Liver (tissue), 9 donors: ENCODE measurements around the gene THBS2. TPM values are rescaled to one million over a fixed set of nuclear protein-coding genes. Genes with fewer than 3 reads are reported as not detected.
"Not testable (repeated sequence)": the region's sequence is repeated elsewhere in the genome, so short reads cannot be mapped to it uniquely, and the experiment has no call there.

ENCODE experiments used
- DNase-seq: peaks from one replicate; pipeline ENCODE4 v3.0.0-alpha.2; 2017; ENCODE audit warnings: low spot score
- H3K27ac ChIP-seq, 2 donors: one replicate each; pipeline ENCODE4 v1.7.0; 2013; ENCODE audit warnings: inconsistent platforms in 2 of 2, low read length in 2 of 2, control low read depth in 1 of 2, low read depth in 1 of 2, mild to moderate bottlenecking in 1 of 2
- H3K27me3 ChIP-seq, 4 donors: one replicate each; pipeline versions ENCODE4 v1.6.1 to v1.7.0; 2013; ENCODE audit warnings: low read length in 3 of 4, inconsistent platforms in 1 of 4, mild to moderate bottlenecking in 1 of 4, moderate library complexity in 1 of 4; ENCODE audit not compliant: control insufficient read depth in 4 of 4, insufficient read depth in 4 of 4
- H3K36me3 ChIP-seq, 4 donors: one replicate each; pipeline versions ENCODE4 v1.6.1 to v1.7.0; 2013; ENCODE audit warnings: low read length in 3 of 4, mild to moderate bottlenecking in 3 of 4, low read depth in 1 of 4, moderate library complexity in 1 of 4; ENCODE audit not compliant: control insufficient read depth in 4 of 4, insufficient read depth in 3 of 4
- H3K4me1 ChIP-seq, 4 donors: one replicate each; pipeline versions ENCODE4 v1.6.1 to v1.7.0; 2013; ENCODE audit warnings: low read length in 3 of 4, mild to moderate bottlenecking in 3 of 4, moderate library complexity in 1 of 4; ENCODE audit not compliant: control insufficient read depth in 4 of 4, insufficient read depth in 4 of 4
- H3K4me3 ChIP-seq, 3 donors: one replicate each; pipeline versions ENCODE4 v1.6.1 to v1.7.0; 2013; ENCODE audit warnings: low read length in 3 of 3, control low read depth in 1 of 3, low read depth in 1 of 3, mild to moderate bottlenecking in 1 of 3
- H3K9ac ChIP-seq, 2 donors: one replicate each; pipeline ENCODE4 v1.7.0; 2013; ENCODE audit warnings: low read length in 2 of 2, mild to moderate bottlenecking in 2 of 2, moderate library complexity in 2 of 2, control low read depth in 1 of 2, low read depth in 1 of 2
- H3K9me3 ChIP-seq, 4 donors: one replicate each; pipeline versions ENCODE4 v1.6.1 to v1.7.0; 2013; ENCODE audit warnings: low read length in 3 of 4; ENCODE audit not compliant: control insufficient read depth in 4 of 4
- EGR1 ChIP-seq, 2 donors: IDR thresholded peaks; 2 replicates each; pipeline ENCODE4 v1.6.1; 2016 to 2018; ENCODE audit warnings: antibody characterized with exemption in 2 of 2, low read depth in 2 of 2
- FOXA1 ChIP-seq: IDR thresholded peaks from 2 replicates; pipeline ENCODE4 v1.6.1; 2016; ENCODE audit warnings: antibody characterized with exemption
- FOXA2 ChIP-seq: IDR thresholded peaks from 2 replicates; pipeline ENCODE4 v1.6.1; 2016; ENCODE audit warnings: antibody characterized with exemption
- GABPA ChIP-seq, 2 donors: IDR thresholded peaks in 1 of 2; conservative IDR thresholded peaks in 1 of 2; 2 replicates each; pipeline ENCODE4 v1.6.1; 2016; ENCODE audit warnings: antibody characterized with exemption in 2 of 2, mild to moderate bottlenecking in 1 of 2, moderate library complexity in 1 of 2
- HNF4A ChIP-seq, 2 donors: conservative IDR thresholded peaks; 2 replicates each; pipeline ENCODE4 v1.6.1; 2016; ENCODE audit warnings: antibody characterized with exemption in 2 of 2, mild to moderate bottlenecking in 2 of 2
- HNF4G ChIP-seq: IDR thresholded peaks from 2 replicates; pipeline ENCODE4 v1.6.1; 2016; ENCODE audit warnings: antibody characterized with exemption
- JUND ChIP-seq, 2 donors: IDR thresholded peaks; 2 replicates each; pipeline ENCODE4 v1.6.1; 2016; ENCODE audit warnings: antibody characterized with exemption in 2 of 2
- NR2F2 ChIP-seq: IDR thresholded peaks from 2 replicates; pipeline ENCODE4 v1.6.1; 2016; ENCODE audit warnings: antibody characterized with exemption
- RAD21 ChIP-seq, 2 donors: IDR thresholded peaks; 2 replicates each; pipeline ENCODE4 v1.6.1; 2016; ENCODE audit warnings: antibody characterized with exemption in 2 of 2, mild to moderate bottlenecking in 2 of 2
- RXRA ChIP-seq, 2 donors: IDR thresholded peaks; 2 replicates each; pipeline ENCODE4 v1.6.1; 2017 to 2018; ENCODE audit warnings: antibody characterized with exemption in 2 of 2, mild to moderate bottlenecking in 1 of 2
- SP1 ChIP-seq: IDR thresholded peaks from 2 replicates; pipeline ENCODE4 v1.6.1; 2018; ENCODE audit warnings: antibody characterized with exemption, mild to moderate bottlenecking
- TAF1 ChIP-seq: conservative IDR thresholded peaks from 2 replicates; pipeline ENCODE4 v1.6.1; 2016; ENCODE audit warnings: antibody characterized with exemption, mild to moderate bottlenecking
- WGBS: extraction: QIAGEN DNeasy Blood & Tissue Kit; methylation state at CpG from one replicate; pipeline ENCODE4 v1.1.7; 2013; 5-methylcytosine and 5-hydroxymethylcytosine counted together
- polyA plus RNA-seq, 2 donors: library from polyadenylated mRNA; stranded (reverse) in 1 of 2; unstranded in 1 of 2; fragments of 200-250 nt in 1 of 2; fragments of >200 nt in 1 of 2; fragmentation: Nextera tagmentation in 1 of 2; extraction: Ambion mirVana in 1 of 2; gene quantifications; one replicate each; pipeline versions ENCODE4 v1.2.1 to v1.2.3, GENCODE V29; 2013 to 2015
- total RNA-seq, 2 donors: library from RNA; depleted of rRNA; stranded (reverse); fragments of >200 nt; gene quantifications; one replicate each; pipeline ENCODE4 v1.2.3, GENCODE V29; 2014
- TF ChIP-seq, protein P1 (sequence below): IDR thresholded peaks from 2 replicates; pipeline ENCODE4 v1.6.1; 2016; ENCODE audit warnings: antibody characterized with exemption
- TF ChIP-seq, protein P2 (sequence below): IDR thresholded peaks from 2 replicates; pipeline ENCODE4 v1.6.1; 2016; ENCODE audit warnings: antibody characterized with exemption
- TF ChIP-seq, protein P3 (sequence below): IDR thresholded peaks from 2 replicates; pipeline ENCODE4 v1.6.1; 2016; ENCODE audit warnings: antibody characterized with exemption, mild to moderate bottlenecking
- TF ChIP-seq, protein P4 (sequence below): IDR thresholded peaks from 2 replicates; pipeline ENCODE4 v1.6.1; 2016; ENCODE audit warnings: antibody characterized with exemption
- donor health status: healthy.
- donor health status: healthy.
- donor health status: healthy.
- donor health status: healthy.
- donor health status: healthy.

The THBS2 gene
- total and polyA plus RNA-seq, 4 donors: 0.35 to 7.6 (median 6.2) TPM

DNA sequence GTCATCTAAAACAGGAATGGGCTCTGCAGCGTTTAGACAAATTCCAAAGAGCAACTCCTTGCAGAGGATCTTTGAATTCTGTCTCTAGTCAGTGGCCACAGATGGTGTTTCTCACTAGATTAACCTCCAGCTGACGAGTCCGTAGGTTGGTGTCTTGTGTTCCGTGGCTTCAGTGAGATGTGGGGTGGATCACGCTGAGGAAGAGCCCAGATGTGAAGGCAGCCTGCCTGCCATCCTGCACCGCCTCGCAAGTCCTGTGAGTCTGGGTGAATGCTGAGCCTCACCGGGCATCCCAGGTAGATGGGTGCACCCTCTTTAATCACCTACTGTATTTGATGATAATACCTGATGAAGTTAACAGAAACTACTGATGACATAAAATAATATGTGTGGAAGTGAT is 70.4 kb downstream of the THBS2 start (continued):
- TF ChIP-seq, protein P1, sequence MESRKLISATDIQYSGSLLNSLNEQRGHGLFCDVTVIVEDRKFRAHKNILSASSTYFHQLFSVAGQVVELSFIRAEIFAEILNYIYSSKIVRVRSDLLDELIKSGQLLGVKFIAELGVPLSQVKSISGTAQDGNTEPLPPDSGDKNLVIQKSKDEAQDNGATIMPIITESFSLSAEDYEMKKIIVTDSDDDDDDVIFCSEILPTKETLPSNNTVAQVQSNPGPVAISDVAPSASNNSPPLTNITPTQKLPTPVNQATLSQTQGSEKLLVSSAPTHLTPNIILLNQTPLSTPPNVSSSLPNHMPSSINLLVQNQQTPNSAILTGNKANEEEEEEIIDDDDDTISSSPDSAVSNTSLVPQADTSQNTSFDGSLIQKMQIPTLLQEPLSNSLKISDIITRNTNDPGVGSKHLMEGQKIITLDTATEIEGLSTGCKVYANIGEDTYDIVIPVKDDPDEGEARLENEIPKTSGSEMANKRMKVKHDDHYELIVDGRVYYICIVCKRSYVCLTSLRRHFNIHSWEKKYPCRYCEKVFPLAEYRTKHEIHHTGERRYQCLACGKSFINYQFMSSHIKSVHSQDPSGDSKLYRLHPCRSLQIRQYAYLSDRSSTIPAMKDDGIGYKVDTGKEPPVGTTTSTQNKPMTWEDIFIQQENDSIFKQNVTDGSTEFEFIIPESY: no peak
- no peak for TF ChIP-seq RAD21 (IDR thresholded peaks at IDR 0.05)

DNA sequence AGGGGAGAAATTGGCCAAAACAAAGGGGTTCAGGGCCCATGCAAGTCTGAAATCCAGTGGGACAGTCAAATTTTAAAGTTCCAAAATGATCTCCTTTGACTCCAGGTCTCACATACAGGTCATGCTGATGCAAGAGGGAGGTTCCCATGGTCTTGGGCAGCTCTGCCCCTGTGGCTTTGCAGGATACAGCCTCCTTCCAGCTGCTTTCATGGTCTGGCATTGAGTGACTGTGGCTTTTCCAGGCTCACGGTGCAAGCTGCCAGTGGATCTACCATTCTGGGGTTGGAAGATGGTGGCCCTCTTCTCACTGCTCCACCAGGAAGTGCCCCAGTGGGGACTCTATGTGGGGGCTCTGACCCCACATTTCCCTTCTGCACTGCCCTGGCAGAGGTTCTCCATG is 73.8 kb downstream of the THBS2 start:
- H3K27ac ChIP-seq, H3K27me3 ChIP-seq, H3K36me3 ChIP-seq, DNase-seq, H3K9me3 ChIP-seq, H3K9ac ChIP-seq, H3K4me3 ChIP-seq, H3K4me1 ChIP-seq: not testable (repeated sequence)
- 96% methylated on average over 1 of the region's 1 CpG for WGBS

DNA sequence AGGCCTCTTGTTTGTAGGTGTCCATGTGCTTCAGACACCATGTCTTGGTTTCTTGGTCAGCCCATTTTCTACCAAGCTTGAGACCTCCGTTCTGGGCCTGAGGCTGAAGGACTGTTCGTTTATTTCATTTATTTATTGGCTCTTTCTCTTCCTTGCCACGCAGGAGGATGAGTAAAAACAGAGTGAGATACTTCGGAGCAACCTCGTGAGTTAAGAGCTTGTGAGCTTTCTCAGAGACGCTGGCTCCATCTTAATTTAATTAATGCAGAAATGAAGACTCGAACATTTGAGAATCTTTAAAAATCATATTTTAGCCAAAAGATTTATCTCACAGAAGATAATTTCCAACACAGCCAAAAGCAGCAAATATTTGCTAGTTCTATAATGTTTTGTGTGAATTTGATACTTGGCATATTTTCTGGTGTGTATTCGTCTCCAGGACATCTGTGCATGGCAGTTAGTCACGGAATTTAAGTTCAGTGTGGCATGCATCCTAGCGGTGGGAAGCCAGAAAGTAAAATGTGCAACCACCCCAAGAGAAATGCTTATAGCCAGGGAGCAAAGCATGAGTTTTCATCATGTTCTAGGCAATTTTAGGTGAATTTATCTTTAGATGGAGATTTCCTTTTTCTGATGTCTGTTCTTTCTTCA is 76.0 kb downstream of the THBS2 start:
- Histone ChIP-seq H3K4me3 (no peak overlapping the region), H3K4me1 (no peaks in the 10 kb centered on the region), H3K36me3 (no peaks in the 10 kb centered on the region), H3K27ac (no peak overlapping the region), H3K9me3 (no peaks in the 10 kb centered on the region), H3K27me3 (no peaks in the 10 kb centered on the region), H3K9ac (no peak overlapping the region)
- DNase-seq: no peak
- TF ChIP-seq, protein P2, sequence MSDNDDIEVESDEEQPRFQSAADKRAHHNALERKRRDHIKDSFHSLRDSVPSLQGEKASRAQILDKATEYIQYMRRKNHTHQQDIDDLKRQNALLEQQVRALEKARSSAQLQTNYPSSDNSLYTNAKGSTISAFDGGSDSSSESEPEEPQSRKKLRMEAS: no peak
- TF ChIP-seq NR2F2 (no peak), HNF4A (conservative IDR thresholded peaks at IDR 0.05) (no peak)
- WGBS: 75% methylated on average over 10 of the region's 10 CpGs

DNA sequence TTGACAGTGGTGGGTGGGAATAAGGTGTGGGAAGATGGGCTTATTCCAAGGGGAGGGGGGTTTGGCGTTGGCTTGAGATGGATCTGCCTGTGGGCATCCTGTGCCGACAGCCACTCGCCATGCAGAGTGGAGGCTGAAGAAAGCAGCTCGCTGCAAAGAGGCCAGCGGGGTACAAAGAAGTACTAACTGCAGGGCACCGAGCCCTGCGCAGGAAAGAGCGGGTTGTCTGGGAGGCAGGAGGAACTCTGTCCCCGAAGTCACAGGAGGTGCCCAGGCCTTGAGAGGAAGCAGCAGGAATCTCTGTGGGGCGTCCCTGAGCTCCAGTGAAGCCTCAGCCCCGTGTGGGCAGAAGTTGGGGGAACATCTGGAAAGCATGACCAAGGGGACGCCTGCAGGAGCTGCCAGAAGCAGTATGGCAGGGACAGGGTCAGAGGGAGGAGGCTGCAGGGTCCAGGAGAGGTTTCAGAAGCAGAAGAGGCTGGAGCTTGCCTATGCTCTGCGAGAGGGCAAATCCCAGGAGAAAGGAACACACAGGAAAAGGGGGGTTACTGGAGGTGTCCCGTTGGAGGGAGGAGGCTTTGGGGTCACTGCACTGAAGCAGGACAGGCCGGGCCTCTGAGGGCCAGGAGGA is 77.2 kb downstream of the THBS2 start:
- 82% methylated on average over 15 of the region's 15 CpGs for WGBS
- H3K36me3 ChIP-seq: no peaks in the 10 kb centered on the region
- no peak for TF ChIP-seq SP1
- TF ChIP-seq HNF4A (conservative IDR thresholded peaks at IDR 0.05): no peak
- no peak for TF ChIP-seq HNF4G
- TF ChIP-seq RAD21 (IDR thresholded peaks at IDR 0.05): no peak
- TF ChIP-seq, protein P1: no peak
- no peak for TF ChIP-seq JUND (IDR thresholded peaks at IDR 0.05)
- TF ChIP-seq NR2F2: no peak
- no peak for TF ChIP-seq TAF1
- no peak for TF ChIP-seq GABPA (IDR thresholded peaks at IDR 0.05 in 1 of 2, conservative IDR thresholded peaks at IDR 0.05 in 1 of 2)
- no peak for TF ChIP-seq FOXA2
- TF ChIP-seq FOXA1: no peak
- no peak for TF ChIP-seq RXRA (IDR thresholded peaks at IDR 0.05)
- TF ChIP-seq EGR1 (IDR thresholded peaks at IDR 0.05; ENCODE audit: low read depth in 2 of 2): no peak
- TF ChIP-seq, protein P3, sequence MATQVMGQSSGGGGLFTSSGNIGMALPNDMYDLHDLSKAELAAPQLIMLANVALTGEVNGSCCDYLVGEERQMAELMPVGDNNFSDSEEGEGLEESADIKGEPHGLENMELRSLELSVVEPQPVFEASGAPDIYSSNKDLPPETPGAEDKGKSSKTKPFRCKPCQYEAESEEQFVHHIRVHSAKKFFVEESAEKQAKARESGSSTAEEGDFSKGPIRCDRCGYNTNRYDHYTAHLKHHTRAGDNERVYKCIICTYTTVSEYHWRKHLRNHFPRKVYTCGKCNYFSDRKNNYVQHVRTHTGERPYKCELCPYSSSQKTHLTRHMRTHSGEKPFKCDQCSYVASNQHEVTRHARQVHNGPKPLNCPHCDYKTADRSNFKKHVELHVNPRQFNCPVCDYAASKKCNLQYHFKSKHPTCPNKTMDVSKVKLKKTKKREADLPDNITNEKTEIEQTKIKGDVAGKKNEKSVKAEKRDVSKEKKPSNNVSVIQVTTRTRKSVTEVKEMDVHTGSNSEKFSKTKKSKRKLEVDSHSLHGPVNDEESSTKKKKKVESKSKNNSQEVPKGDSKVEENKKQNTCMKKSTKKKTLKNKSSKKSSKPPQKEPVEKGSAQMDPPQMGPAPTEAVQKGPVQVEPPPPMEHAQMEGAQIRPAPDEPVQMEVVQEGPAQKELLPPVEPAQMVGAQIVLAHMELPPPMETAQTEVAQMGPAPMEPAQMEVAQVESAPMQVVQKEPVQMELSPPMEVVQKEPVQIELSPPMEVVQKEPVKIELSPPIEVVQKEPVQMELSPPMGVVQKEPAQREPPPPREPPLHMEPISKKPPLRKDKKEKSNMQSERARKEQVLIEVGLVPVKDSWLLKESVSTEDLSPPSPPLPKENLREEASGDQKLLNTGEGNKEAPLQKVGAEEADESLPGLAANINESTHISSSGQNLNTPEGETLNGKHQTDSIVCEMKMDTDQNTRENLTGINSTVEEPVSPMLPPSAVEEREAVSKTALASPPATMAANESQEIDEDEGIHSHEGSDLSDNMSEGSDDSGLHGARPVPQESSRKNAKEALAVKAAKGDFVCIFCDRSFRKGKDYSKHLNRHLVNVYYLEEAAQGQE: no peak
- TF ChIP-seq, protein P4, sequence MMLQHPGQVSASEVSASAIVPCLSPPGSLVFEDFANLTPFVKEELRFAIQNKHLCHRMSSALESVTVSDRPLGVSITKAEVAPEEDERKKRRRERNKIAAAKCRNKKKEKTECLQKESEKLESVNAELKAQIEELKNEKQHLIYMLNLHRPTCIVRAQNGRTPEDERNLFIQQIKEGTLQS: no peak

More for the DNA sequence above, 77.2 kb downstream of the THBS2 start:
- H3K9ac ChIP-seq: no peak overlapping the region
- no peaks in the 10 kb centered on the region for H3K4me1 ChIP-seq
- H3K27ac ChIP-seq: no peak overlapping the region
- no peaks in the 10 kb centered on the region for H3K9me3 ChIP-seq
- no peak overlapping the region for H3K4me3 ChIP-seq
- no peaks in the 10 kb centered on the region for H3K27me3 ChIP-seq
- no peak for DNase-seq
